Measurements from ENCODE around the gene KLHL25.
"Not testable (repeated sequence)": the region's sequence is repeated elsewhere in the genome, so short reads cannot be mapped to it uniquely, and the experiment has no call there.

The KLHL25 gene

GRCh38 chr15:85794598-85795336, at the start of gene KLHL25:
KLHL25 (minus strand) TSS chr15:85794925; CDS start chr15:85769810, 25,115 bp downstream.
- DNase-seq (ENCODE audit: low read depth) = peak; percentile 87

- no peak for DNase-seq (ENCODE audit: low read depth)
Observed at GRCh38 chr15:85840802-85841152, 46.1 kb upstream of the KLHL25 start.

- peak; percentile 72 for DNase-seq (ENCODE audit: low read depth)
Observed at GRCh38 chr15:85840079-85840801, 45.5 kb upstream of the KLHL25 start.

- no peak for DNase-seq (ENCODE audit: low read depth)
Observed at GRCh38 chr15:85839643-85840042, 44.9 kb upstream of the KLHL25 start.

GRCh38 chr15:85838655-85839054, 43.9 kb upstream of the KLHL25 start:
- DNase-seq (ENCODE audit: low read depth) = no peak

- DNase-seq (ENCODE audit: low read depth) = no peak
Observed at GRCh38 chr15:85837881-85838280, 43.2 kb upstream of the KLHL25 start.

GRCh38 chr15:85837011-85837433, 42.3 kb upstream of the KLHL25 start:
- no peak for DNase-seq (ENCODE audit: low read depth)

GRCh38 chr15:85834651-85835050, 39.9 kb upstream of the KLHL25 start:
- no peak for DNase-seq (ENCODE audit: low read depth)

- DNase-seq (ENCODE audit: low read depth) = no peak
Observed at GRCh38 chr15:85832394-85832793, 37.7 kb upstream of the KLHL25 start.

GRCh38 chr15:85831415-85832113, 36.8 kb upstream of the KLHL25 start:
- DNase-seq (ENCODE audit: low read depth) = no peak

GRCh38 chr15:85829754-85830153, 35.0 kb upstream of the KLHL25 start:
- DNase-seq (ENCODE audit: low read depth) = not testable (repeated sequence)

GRCh38 chr15:85828874-85829273, 34.1 kb upstream of the KLHL25 start:
- no peak for DNase-seq (ENCODE audit: low read depth)

- DNase-seq (ENCODE audit: low read depth) = no peak
Observed at GRCh38 chr15:85828126-85828525, 33.4 kb upstream of the KLHL25 start.

GRCh38 chr15:85826756-85827515, 32.2 kb upstream of the KLHL25 start:
- no peak for DNase-seq (ENCODE audit: low read depth)

- DNase-seq (ENCODE audit: low read depth) = no peak
Observed at GRCh38 chr15:85825719-85826118, 31.0 kb upstream of the KLHL25 start.

GRCh38 chr15:85825118-85825517, 30.4 kb upstream of the KLHL25 start:
- no peak for DNase-seq (ENCODE audit: low read depth)

GRCh38 chr15:85821545-85821944, 26.8 kb upstream of the KLHL25 start:
- DNase-seq (ENCODE audit: low read depth) = no peak

GRCh38 chr15:85819938-85820337, 25.2 kb upstream of the KLHL25 start:
- DNase-seq (ENCODE audit: low read depth) = no peak

- DNase-seq (ENCODE audit: low read depth) = no peak
Observed at GRCh38 chr15:85813234-85813633, 18.5 kb upstream of the KLHL25 start.

GRCh38 chr15:85810075-85810474, 15.3 kb upstream of the KLHL25 start:
- no peak for DNase-seq (ENCODE audit: low read depth)

- DNase-seq (ENCODE audit: low read depth) = no peak
Observed at GRCh38 chr15:85805420-85805819, 10.7 kb upstream of the KLHL25 start.

GRCh38 chr15:85804481-85805170, 9.9 kb upstream of the KLHL25 start:
- no peak for DNase-seq (ENCODE audit: low read depth)
